GM12878 (cell line): ENCODE measurements around the gene ERVFRD-1. TPM values are rescaled to one million over a fixed set of nuclear protein-coding genes. Genes with fewer than 3 reads are reported as not detected.

Experiments used
- ATAC-seq: fragments of 200-7000 bp; cut with Tn5 transposase; 3 replicates; pipeline ENCODE4 v1.9.1; 2020; ENCODE audit warnings: mild to moderate bottlenecking, moderate library complexity
- BruUV-seq: library from RNA; stranded (reverse); fragments of 400-500 nt; replicated peaks from 2 replicates; lab custom pipeline; 2021; lab: Mats Ljungman, UMichigan
- CTCF ChIA-PET: fragments of 300-600 bp; sonication (Branson Sonifier 250); formaldehyde crosslinking; extraction: SDS; loops from one replicate; lab custom pipeline; 2021; ENCODE audit warnings: inconsistent platforms; lab: Yijun Ruan, JAX
- POLR2A ChIA-PET: fragments of 350-600 bp; formaldehyde crosslinking; extraction: SDS; loops from one replicate; lab custom pipeline; 2021; ENCODE audit warnings: inconsistent platforms; lab: Charles Lee
- RAD21 ChIA-PET: fragments of 300-600 bp; sonication (Branson Sonifier 250); formaldehyde crosslinking; loops from one replicate; lab custom pipeline; 2023; ENCODE audit warnings: antibody characterized with exemption; ENCODE audit not compliant: unreplicated experiment; lab: Charles Lee
- SMC1A ChIA-PET: fragments of 300-600 bp; sonication (Branson Sonifier 250); formaldehyde crosslinking; loops from one replicate; lab custom pipeline; 2023; ENCODE audit not compliant: unreplicated experiment, uncharacterized antibody; lab: Charles Lee
- DNase-seq: peaks from one replicate; pipeline ENCODE4 v3.0.0-alpha.2; 2011; ENCODE audit warnings: low read depth, low spot score
- FAIRE-seq: peaks from 3 replicates; lab custom pipeline; 2011; peaks lifted over from hg19 to GRCh38; lab: Jason Lieb, UNC
- H2AFZ ChIP-seq: 2 replicates; pipeline ENCODE4 v1.6.0; 2011; ENCODE audit warnings: low read depth, low read length, control low read depth; ENCODE audit not compliant: control insufficient read depth
- H3K27ac ChIP-seq: 2 replicates; pipeline ENCODE4 v1.5.1; 2011; ENCODE audit warnings: control low read depth; ENCODE audit not compliant: control insufficient read depth, insufficient read depth
- H3K27me3 ChIP-seq, 2 experiments: replicated peaks in 1 of 2; 2 replicates each; pipeline versions ENCODE4 v1.6.0 to v1.6.1; 2011; ENCODE audit warnings: low read length in 1 of 2; ENCODE audit not compliant: control insufficient read depth in 2 of 2, insufficient read depth in 2 of 2
- H3K36me3 ChIP-seq, 2 experiments: 2 replicates each; pipeline ENCODE4 v1.5.1; 2011; ENCODE audit warnings: low read length in 1 of 2; ENCODE audit not compliant: control insufficient read depth in 2 of 2, insufficient read depth in 2 of 2
- H3K4me1 ChIP-seq: 2 replicates; pipeline ENCODE4 v1.6.1; 2011; ENCODE audit warnings: mild to moderate bottlenecking, low read length, moderate library complexity, mixed read lengths; ENCODE audit not compliant: control insufficient read depth, insufficient read depth
- H3K4me2 ChIP-seq: 2 replicates; pipeline ENCODE4 v1.6.0; 2011; ENCODE audit warnings: control low read depth; ENCODE audit not compliant: control insufficient read depth, insufficient read depth
- H3K4me3 ChIP-seq: fragments of 200-600 bp; sonication (generic); 2 replicates; pipeline ENCODE4 v1.5.1; 2016
- H3K79me2 ChIP-seq: 2 replicates; pipeline ENCODE4 v1.6.0; 2011; ENCODE audit warnings: low read length; ENCODE audit not compliant: control insufficient read depth, insufficient read depth
- H3K9ac ChIP-seq: 2 replicates; pipeline ENCODE4 v1.8.0; 2011; ENCODE audit warnings: low read length, control low read depth, mixed read lengths; ENCODE audit not compliant: control insufficient read depth, insufficient read depth
- H3K9me3 ChIP-seq: replicated peaks from 3 replicates; pipeline ENCODE4 v1.5.1; 2011; ENCODE audit warnings: mild to moderate bottlenecking, low read length; ENCODE audit not compliant: control insufficient read depth, insufficient read depth
- H4K20me1 ChIP-seq: 2 replicates; pipeline ENCODE4 v1.6.0; 2011; ENCODE audit not compliant: control insufficient read depth, insufficient read depth
- CBX3 ChIP-seq: fragments of 200-600 bp; sonication (generic); IDR thresholded peaks from 2 replicates; pipeline ENCODE4 v1.6.1; 2016; ENCODE audit warnings: low read depth, borderline replicate concordance
- EED ChIP-seq: sonication (generic); IDR thresholded peaks from 2 replicates; pipeline ENCODE4 v1.6.1; 2016; ENCODE audit warnings: antibody characterized with exemption, low read depth
- ETV6 ChIP-seq, 2 experiments: fragments of 450-650 bp in 1 of 2; IDR thresholded peaks in 1 of 2; conservative IDR thresholded peaks in 1 of 2; 2 replicates each; pipeline ENCODE4 v1.6.1; 2014; ENCODE audit warnings: antibody characterized with exemption in 1 of 2, borderline replicate concordance in 1 of 2, low read depth in 1 of 2, mild to moderate bottlenecking in 1 of 2, moderate library complexity in 1 of 2
- MTA2 ChIP-seq: fragments of 450-650 bp; IDR thresholded peaks from 2 replicates; pipeline ENCODE4 v1.6.1; 2016; ENCODE audit warnings: low read depth, mild to moderate bottlenecking, moderate library complexity
- NR2F1 ChIP-seq: fragments of 450-650 bp; conservative IDR thresholded peaks from 2 replicates; pipeline ENCODE4 v1.6.1; 2017; ENCODE audit warnings: mild to moderate bottlenecking
- RB1 ChIP-seq: fragments of 450-650 bp; formaldehyde crosslinking; IDR thresholded peaks from 2 replicates; pipeline ENCODE4 v1.6.1; 2017; ENCODE audit warnings: mild to moderate bottlenecking, borderline replicate concordance
- RELA ChIP-seq: fragments of 450-650 bp; IDR thresholded peaks from 2 replicates; pipeline ENCODE4 v1.8.0; 2014; ENCODE audit warnings: borderline replicate concordance; ENCODE audit not compliant: partially characterized antibody
- SMARCA5 ChIP-seq: fragments of 450-650 bp; IDR thresholded peaks from 2 replicates; pipeline ENCODE4 v1.6.1; 2017; ENCODE audit warnings: mild to moderate bottlenecking
- ZNF207 ChIP-seq: fragments of 450-650 bp; IDR thresholded peaks from 2 replicates; pipeline ENCODE4 v1.6.1; 2014; ENCODE audit warnings: antibody characterized with exemption, mild to moderate bottlenecking, borderline replicate concordance
- WGBS: methylation state at CpG from one replicate; pipeline ENCODE4 v1.1.6; 2016; ENCODE audit warnings: low lambda C conversion rate; ENCODE audit not compliant: insufficient replicate concordance, insufficient coverage; ENCODE audit errors: missing lambda C conversion rate; 5-methylcytosine and 5-hydroxymethylcytosine counted together
- in situ Hi-C: fragments of 300-500 bp; cut with MboI; formaldehyde crosslinking; loops from 9 replicates; pipeline ENCODE4 v1.14.3; 2018; ENCODE audit warnings: mixed read lengths
- intact Hi-C: fragments of 100-400 bp; cut with micrococcal nuclease; formaldehyde crosslinking; loops from one replicate; pipeline ENCODE4 v1.14.2; 2022; ENCODE audit not compliant: unreplicated experiment
- polyA plus RNA-seq, 11 experiments: library from polyadenylated mRNA; depleted of rRNA in 4 of 11; unstranded in 6 of 11; stranded (reverse) in 5 of 11; fragments of >200 nt; fragmentation: Nextera tagmentation in 4 of 11; fragmentation: Illumina TruSeq in 1 of 11; extraction: Ambion mirVana in 4 of 11; extraction: Trizol in 1 of 11; gene quantifications; 1 replicate in 1 of 11; 2 replicates in 10 of 11; pipeline versions ENCODE4 v1.2.1 to v1.2.3, GENCODE V29; 2011 to 2016; ENCODE audit warnings: inconsistent platforms in 2 of 11, missing spikeins in 2 of 11, low read depth in 1 of 11
- total RNA-seq, 4 experiments: library from RNA; depleted of rRNA in 3 of 4; stranded (reverse); fragments of >200 nt in 3 of 4; fragmentation: Illumina TruSeq in 1 of 4; extraction: Trizol in 1 of 4; gene quantifications; 2 replicates each; pipeline versions ENCODE4 v1.2.1 to v1.2.3, GENCODE V29; 2013 to 2021
- TF ChIP-seq, protein P1 (sequence below): fragments of 450-650 bp; IDR thresholded peaks from 2 replicates; pipeline ENCODE4 v1.6.1; 2017; ENCODE audit warnings: low read depth, mild to moderate bottlenecking, moderate library complexity
- TF ChIP-seq, protein P2 (sequence below): fragments of 450-650 bp; formaldehyde crosslinking; IDR thresholded peaks from 2 replicates; pipeline ENCODE4 v1.5.0; 2022; ENCODE audit warnings: mild to moderate bottlenecking, missing genetic modification characterization
- TF ChIP-seq, protein P3 (sequence below): IDR thresholded peaks from 2 replicates; pipeline ENCODE4 v1.6.1; 2012; ENCODE audit warnings: improper control_type of control experiment, low read depth, low read length; ENCODE audit not compliant: insufficient replicate concordance

The ERVFRD-1 gene
- total and polyA plus RNA-seq, 10 of the 15 experiments (the other 5 are each of a cell fraction or from before 2014, with no cell fraction given), result 0.03 to 0.11 (median 0.07) TPM; not detected in 7

DNA sequence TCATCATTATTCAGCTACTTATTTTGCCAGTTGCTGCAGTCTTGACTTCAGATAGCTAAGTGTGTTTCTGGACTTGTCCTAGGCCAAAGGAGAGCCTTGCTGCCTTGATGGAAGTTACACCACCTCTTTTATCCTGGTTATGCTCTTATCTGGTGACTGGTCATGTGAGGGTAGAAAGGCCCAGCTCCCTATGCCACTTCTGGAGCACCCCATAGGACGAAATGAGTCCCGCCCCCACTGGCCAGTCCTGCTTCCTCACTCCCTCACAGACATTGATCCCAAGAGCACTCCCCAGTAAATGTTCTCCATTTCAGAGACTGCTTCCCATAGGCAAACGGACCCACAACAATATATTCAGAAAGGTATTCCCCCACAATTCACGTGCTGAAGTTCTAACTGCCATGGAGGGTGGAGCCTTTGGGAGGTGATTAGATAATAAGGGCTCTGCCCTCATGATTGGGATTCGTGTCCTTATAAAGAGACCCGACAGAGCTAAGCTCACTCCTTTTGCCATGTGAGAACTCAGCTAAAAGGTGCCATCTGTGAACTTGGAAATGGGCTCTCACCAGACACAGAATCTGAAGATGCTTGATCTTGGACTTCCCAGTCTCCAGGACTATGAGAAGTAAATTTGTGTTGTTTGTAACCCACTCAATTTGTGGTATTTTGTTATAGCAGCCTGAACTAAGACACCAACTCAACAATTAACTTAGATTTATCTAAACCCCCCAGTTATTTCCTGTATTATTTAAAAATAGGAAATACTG lies 45.9 kb downstream of the ERVFRD-1 start:
- RAD21 ChIA-PET, result interaction anchor here (0.8 to 5.6 kb wide), 5 partner anchors 86 to 587 kb away, joined by 3 to 28 read pairs (median 4); no protein-coding TSS in a partner anchor
- POLR2A ChIA-PET, result interaction anchor here (0.6 to 0.7 kb wide), 2 partner anchors 65 to 355 kb away, joined by 3 read pairs; no protein-coding TSS in a partner anchor
- SMC1A ChIA-PET, result interaction anchor here (0.8 to 4.9 kb wide), 7 partner anchors 16 to 430 kb away, joined by 3 to 36 read pairs (median 4); no protein-coding TSS in a partner anchor
- WGBS, result 39% methylated on average over 6 of the region's 6 CpGs
- Histone ChIP-seq H4K20me1 (no peaks in the 10 kb centered on the region), H3K4me3 (no peak overlapping the region), H3K79me2 (no peaks in the 10 kb centered on the region), H3K27me3 (no peaks in the 10 kb centered on the region), H3K9ac (no peak overlapping the region), H2AFZ (no peak overlapping the region), H3K4me1 (no peaks in the 10 kb centered on the region), H3K36me3 (no peaks in the 10 kb centered on the region), H3K4me2 (no peak overlapping the region), H3K9me3 (no peaks in the 10 kb centered on the region), H3K27ac (no peak overlapping the region)
- BruUV-seq, result no TSS peak
- no peak for DNase-seq
- FAIRE-seq, result no peak
- in situ Hi-C loops (loop anchor here (5.0 to 10.0 kb wide), 2 partner anchors 108 to 591 kb away; no protein-coding TSS in a partner anchor), intact Hi-C loops (loop anchor here (5.0 kb wide), 1 partner anchor 588 kb away; no protein-coding TSS in a partner anchor)
- no peak for ATAC-seq
- CTCF ChIA-PET, result interaction anchor here (0.6 to 3.4 kb wide), 13 partner anchors 10 to 586 kb away, joined by 3 to 30 read pairs (median 5); no protein-coding TSS in a partner anchor
- TF ChIP-seq, protein P1, sequence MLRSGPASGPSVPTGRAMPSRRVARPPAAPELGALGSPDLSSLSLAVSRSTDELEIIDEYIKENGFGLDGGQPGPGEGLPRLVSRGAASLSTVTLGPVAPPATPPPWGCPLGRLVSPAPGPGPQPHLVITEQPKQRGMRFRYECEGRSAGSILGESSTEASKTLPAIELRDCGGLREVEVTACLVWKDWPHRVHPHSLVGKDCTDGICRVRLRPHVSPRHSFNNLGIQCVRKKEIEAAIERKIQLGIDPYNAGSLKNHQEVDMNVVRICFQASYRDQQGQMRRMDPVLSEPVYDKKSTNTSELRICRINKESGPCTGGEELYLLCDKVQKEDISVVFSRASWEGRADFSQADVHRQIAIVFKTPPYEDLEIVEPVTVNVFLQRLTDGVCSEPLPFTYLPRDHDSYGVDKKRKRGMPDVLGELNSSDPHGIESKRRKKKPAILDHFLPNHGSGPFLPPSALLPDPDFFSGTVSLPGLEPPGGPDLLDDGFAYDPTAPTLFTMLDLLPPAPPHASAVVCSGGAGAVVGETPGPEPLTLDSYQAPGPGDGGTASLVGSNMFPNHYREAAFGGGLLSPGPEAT, result no peak
- TF ChIP-seq SMARCA5 (no peak), RB1 (no peak), ETV6 (conservative IDR thresholded peaks at IDR 0.05 in 1 of 2, IDR thresholded peaks at IDR 0.05 in 1 of 2; ENCODE audit: borderline replicate concordance in 1 of 2, low read depth in 1 of 2) (no peak), ZNF207 (no peak), MTA2 (no peak), RELA (no peak), EED (no peak), CBX3 (no peak), NR2F1 (no peak)
- TF ChIP-seq, protein P2, sequence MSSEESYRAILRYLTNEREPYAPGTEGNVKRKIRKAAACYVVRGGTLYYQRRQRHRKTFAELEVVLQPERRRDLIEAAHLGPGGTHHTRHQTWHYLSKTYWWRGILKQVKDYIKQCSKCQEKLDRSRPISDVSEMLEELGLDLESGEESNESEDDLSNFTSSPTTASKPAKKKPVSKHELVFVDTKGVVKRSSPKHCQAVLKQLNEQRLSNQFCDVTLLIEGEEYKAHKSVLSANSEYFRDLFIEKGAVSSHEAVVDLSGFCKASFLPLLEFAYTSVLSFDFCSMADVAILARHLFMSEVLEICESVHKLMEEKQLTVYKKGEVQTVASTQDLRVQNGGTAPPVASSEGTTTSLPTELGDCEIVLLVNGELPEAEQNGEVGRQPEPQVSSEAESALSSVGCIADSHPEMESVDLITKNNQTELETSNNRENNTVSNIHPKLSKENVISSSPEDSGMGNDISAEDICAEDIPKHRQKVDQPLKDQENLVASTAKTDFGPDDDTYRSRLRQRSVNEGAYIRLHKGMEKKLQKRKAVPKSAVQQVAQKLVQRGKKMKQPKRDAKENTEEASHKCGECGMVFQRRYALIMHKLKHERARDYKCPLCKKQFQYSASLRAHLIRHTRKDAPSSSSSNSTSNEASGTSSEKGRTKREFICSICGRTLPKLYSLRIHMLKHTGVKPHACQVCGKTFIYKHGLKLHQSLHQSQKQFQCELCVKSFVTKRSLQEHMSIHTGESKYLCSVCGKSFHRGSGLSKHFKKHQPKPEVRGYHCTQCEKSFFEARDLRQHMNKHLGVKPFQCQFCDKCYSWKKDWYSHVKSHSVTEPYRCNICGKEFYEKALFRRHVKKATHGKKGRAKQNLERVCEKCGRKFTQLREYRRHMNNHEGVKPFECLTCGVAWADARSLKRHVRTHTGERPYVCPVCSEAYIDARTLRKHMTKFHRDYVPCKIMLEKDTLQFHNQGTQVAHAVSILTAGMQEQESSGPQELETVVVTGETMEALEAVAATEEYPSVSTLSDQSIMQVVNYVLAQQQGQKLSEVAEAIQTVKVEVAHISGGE, result no peak
- TF ChIP-seq, protein P3, sequence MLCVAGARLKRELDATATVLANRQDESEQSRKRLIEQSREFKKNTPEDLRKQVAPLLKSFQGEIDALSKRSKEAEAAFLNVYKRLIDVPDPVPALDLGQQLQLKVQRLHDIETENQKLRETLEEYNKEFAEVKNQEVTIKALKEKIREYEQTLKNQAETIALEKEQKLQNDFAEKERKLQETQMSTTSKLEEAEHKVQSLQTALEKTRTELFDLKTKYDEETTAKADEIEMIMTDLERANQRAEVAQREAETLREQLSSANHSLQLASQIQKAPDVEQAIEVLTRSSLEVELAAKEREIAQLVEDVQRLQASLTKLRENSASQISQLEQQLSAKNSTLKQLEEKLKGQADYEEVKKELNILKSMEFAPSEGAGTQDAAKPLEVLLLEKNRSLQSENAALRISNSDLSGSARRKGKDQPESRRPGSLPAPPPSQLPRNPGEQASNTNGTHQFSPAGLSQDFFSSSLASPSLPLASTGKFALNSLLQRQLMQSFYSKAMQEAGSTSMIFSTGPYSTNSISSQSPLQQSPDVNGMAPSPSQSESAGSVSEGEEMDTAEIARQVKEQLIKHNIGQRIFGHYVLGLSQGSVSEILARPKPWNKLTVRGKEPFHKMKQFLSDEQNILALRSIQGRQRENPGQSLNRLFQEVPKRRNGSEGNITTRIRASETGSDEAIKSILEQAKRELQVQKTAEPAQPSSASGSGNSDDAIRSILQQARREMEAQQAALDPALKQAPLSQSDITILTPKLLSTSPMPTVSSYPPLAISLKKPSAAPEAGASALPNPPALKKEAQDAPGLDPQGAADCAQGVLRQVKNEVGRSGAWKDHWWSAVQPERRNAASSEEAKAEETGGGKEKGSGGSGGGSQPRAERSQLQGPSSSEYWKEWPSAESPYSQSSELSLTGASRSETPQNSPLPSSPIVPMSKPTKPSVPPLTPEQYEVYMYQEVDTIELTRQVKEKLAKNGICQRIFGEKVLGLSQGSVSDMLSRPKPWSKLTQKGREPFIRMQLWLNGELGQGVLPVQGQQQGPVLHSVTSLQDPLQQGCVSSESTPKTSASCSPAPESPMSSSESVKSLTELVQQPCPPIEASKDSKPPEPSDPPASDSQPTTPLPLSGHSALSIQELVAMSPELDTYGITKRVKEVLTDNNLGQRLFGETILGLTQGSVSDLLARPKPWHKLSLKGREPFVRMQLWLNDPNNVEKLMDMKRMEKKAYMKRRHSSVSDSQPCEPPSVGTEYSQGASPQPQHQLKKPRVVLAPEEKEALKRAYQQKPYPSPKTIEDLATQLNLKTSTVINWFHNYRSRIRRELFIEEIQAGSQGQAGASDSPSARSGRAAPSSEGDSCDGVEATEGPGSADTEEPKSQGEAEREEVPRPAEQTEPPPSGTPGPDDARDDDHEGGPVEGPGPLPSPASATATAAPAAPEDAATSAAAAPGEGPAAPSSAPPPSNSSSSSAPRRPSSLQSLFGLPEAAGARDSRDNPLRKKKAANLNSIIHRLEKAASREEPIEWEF, result no peak
